Raji (cell line): ENCODE measurements around the gene RNF141.

Experiments
- POLR2A ChIP-seq: IDR thresholded peaks from 2 replicates; pipeline ENCODE4 v1.6.1; 2011; ENCODE audit warnings: low read depth, low read length, control low read depth; ENCODE audit not compliant: insufficient read depth

RNF141 gene

GRCh38 chr11:10488121-10488933 lies 52.7 kb downstream of the RNF141 start:
- no peak for TF ChIP-seq POLR2A

GRCh38 chr11:10487002-10487647 lies 53.9 kb downstream of the RNF141 start:
- no peak for TF ChIP-seq POLR2A

GRCh38 chr11:10486161-10486840 lies 54.7 kb downstream of the RNF141 start:
- no peak for TF ChIP-seq POLR2A

- TF ChIP-seq POLR2A: no peak
Observed at GRCh38 chr11:10485646-10486045, 55.3 kb downstream of the RNF141 start.

GRCh38 chr11:10484461-10485180 lies 56.4 kb downstream of the RNF141 start:
- TF ChIP-seq POLR2A: no peak

- TF ChIP-seq POLR2A: no peak
Observed at GRCh38 chr11:10483584-10483983, 57.4 kb downstream of the RNF141 start.

- TF ChIP-seq POLR2A: no peak
Observed at GRCh38 chr11:10483174-10483573, 57.8 kb downstream of the RNF141 start.

- TF ChIP-seq POLR2A: no peak
Observed at GRCh38 chr11:10481560-10482349, 59.2 kb downstream of the RNF141 start.

GRCh38 chr11:10480760-10481159 lies 60.2 kb downstream of the RNF141 start:
- no peak for TF ChIP-seq POLR2A

- TF ChIP-seq POLR2A: no peak
Observed at GRCh38 chr11:10480026-10480425, 61.0 kb downstream of the RNF141 start.

- no peak for TF ChIP-seq POLR2A
Observed at GRCh38 chr11:10478574-10479550, 62.1 kb downstream of the RNF141 start.

- TF ChIP-seq POLR2A: no peak
Observed at GRCh38 chr11:10478066-10478465, 62.9 kb downstream of the RNF141 start.

GRCh38 chr11:10477690-10478046 lies 63.3 kb downstream of the RNF141 start:
- TF ChIP-seq POLR2A: no peak

GRCh38 chr11:10476927-10477689 lies 63.9 kb downstream of the RNF141 start:
- no peak for TF ChIP-seq POLR2A
